Measurements from ENCODE around the gene SRPX. TPM values are rescaled to one million over a fixed set of nuclear protein-coding genes. Genes with fewer than 3 reads are reported as not detected.

SRPX gene
- total and polyA plus RNA-seq, 2 of the 13 experiments (the other 11 are each of a cell fraction or from before 2014, with no cell fraction given) = 0.30 TPM; not detected in 1

DNA sequence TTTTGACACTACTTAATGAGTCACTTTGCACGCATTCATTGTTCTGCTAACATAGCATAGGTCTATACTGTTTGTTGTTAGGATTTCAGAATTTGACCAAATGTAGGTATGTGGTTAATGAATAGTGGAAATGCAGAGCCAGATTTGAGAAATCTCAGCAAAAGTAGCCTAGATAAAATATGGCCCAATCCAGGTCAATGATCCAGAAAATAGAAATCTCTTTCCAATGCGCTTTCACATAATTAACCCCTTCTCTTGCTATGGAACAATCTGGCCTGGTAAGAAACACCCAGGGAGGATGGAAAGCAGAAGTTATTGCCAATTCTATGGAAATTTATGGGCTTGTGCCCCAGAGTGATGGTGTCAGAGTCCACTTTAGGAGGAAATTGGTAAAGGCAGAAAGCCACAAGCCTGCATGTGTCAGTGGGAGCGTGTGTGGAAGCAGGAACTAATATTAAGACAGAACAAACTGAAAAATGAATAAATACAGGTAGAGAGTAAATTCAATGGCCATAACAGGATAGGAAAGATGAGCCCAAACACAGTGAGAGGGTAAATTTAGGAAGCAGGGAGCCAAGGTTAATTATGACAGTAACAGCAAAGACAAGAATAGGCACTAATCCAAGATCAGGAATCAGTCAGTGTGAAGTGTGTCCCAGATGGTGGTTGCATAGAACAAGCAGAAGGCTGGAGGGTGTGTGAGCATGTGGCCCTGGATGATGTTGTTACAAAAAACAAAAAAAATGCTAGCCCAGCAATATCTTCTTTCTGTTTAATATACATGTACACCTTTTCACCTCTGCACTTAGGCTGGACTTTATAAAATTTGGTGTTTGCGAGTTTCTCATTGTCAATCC lies 111.4 kb downstream of the SRPX start:
- Histone ChIP-seq H3K4me2 (ENCODE audit: low read depth, low read length) (no peak overlapping the region), H3K4me1 (ENCODE audit: insufficient read depth, low read length) (peaks cover 10% of the 10 kb centered on the region; the same call in 1 of the 2 replicates), H3K79me2 (ENCODE audit: insufficient read depth, low read length) (no peaks in the 10 kb centered on the region), H4K20me1 (ENCODE audit: insufficient read depth, low read length) (no peaks in the 10 kb centered on the region), H3K27me3 (ENCODE audit: control insufficient read depth in 1 of 2, insufficient read depth in 2 of 2, low read length in 2 of 2) (no peaks in the 10 kb centered on the region), H3K27ac (ENCODE audit: extremely low read length, insufficient read depth, low read length) (no peak overlapping the region), H3K36me3 (replicated peaks in 1 of 2; ENCODE audit: control insufficient read depth in 1 of 2, insufficient read depth in 2 of 2, low read length in 2 of 2) (no peaks in the 10 kb centered on the region), H3K9me3 (ENCODE audit: low read length) (no peaks in the 10 kb centered on the region), H3K9ac (ENCODE audit: insufficient read depth, low read depth, low read length) (no peak overlapping the region), H2AFZ (ENCODE audit: low read length) (no peak overlapping the region), H3K4me3 (replicated peaks in 1 of 3; ENCODE audit: insufficient read depth in 1 of 3, low read depth in 2 of 3, low read length in 3 of 3) (no peak overlapping the region)
- no TSS peak for BruUV-seq (replicated peaks)
- POLR2A ChIA-PET = no interaction called here
- in situ Hi-C loops (cut with HindIII; ENCODE audit: extremely low pct_ligation_motif_present, low pct_unique_long_range_greater_than_20kb) (no loop called here), intact Hi-C loops (cut with micrococcal nuclease; ENCODE audit: unreplicated experiment) (no loop called here)
- no peak for FAIRE-seq
- DNase-seq (ENCODE audit: low spot score) = no peak
- CTCF ChIA-PET (ENCODE audit: low intra/inter-chr PET ratio, low total read pairs) = no interaction called here
- no peak for ATAC-seq
- WGBS (ENCODE audit: low lambda C conversion rate) = 69% methylated on average over 4 of the region's 4 CpGs
- TF ChIP-seq SMARCC2 (IDR thresholded peaks at IDR 0.05) (no peak), KDM2A (CRISPR knock-in tag; IDR thresholded peaks at IDR 0.05; ENCODE audit: borderline replicate concordance, low read depth) (no peak), ZNF530 (CRISPR knock-in tag; IDR thresholded peaks at IDR 0.05; ENCODE audit: low read depth) (no peak), ZNF263 (CRISPR knock-in tag; IDR thresholded peaks at IDR 0.05) (no peak), NRL (CRISPR knock-in tag; IDR thresholded peaks at IDR 0.05; ENCODE audit: borderline replicate concordance) (no peak), ZBTB3 (CRISPR knock-in tag; IDR thresholded peaks at IDR 0.05; ENCODE audit: borderline replicate concordance, low read depth) (no peak), ZNF550 (CRISPR knock-in tag; IDR thresholded peaks at IDR 0.05; ENCODE audit: borderline replicate concordance) (no peak), MTA3 (CRISPR knock-in tag; IDR thresholded peaks at IDR 0.05) (no peak), ZSCAN25 (CRISPR knock-in tag; IDR thresholded peaks at IDR 0.05) (no peak), FOXC1 (CRISPR knock-in tag; IDR thresholded peaks at IDR 0.05; ENCODE audit: borderline replicate concordance) (no peak), HNRNPK (IDR thresholded peaks at IDR 0.05; ENCODE audit: low read depth, low read length, poor library complexity, severe bottlenecking) (no peak), ZNF468 (CRISPR knock-in tag; IDR thresholded peaks at IDR 0.05) (no peak), GATA4 (IDR thresholded peaks at IDR 0.05; ENCODE audit: borderline replicate concordance, low read depth) (no peak)
- TF ChIP-seq, protein P1, sequence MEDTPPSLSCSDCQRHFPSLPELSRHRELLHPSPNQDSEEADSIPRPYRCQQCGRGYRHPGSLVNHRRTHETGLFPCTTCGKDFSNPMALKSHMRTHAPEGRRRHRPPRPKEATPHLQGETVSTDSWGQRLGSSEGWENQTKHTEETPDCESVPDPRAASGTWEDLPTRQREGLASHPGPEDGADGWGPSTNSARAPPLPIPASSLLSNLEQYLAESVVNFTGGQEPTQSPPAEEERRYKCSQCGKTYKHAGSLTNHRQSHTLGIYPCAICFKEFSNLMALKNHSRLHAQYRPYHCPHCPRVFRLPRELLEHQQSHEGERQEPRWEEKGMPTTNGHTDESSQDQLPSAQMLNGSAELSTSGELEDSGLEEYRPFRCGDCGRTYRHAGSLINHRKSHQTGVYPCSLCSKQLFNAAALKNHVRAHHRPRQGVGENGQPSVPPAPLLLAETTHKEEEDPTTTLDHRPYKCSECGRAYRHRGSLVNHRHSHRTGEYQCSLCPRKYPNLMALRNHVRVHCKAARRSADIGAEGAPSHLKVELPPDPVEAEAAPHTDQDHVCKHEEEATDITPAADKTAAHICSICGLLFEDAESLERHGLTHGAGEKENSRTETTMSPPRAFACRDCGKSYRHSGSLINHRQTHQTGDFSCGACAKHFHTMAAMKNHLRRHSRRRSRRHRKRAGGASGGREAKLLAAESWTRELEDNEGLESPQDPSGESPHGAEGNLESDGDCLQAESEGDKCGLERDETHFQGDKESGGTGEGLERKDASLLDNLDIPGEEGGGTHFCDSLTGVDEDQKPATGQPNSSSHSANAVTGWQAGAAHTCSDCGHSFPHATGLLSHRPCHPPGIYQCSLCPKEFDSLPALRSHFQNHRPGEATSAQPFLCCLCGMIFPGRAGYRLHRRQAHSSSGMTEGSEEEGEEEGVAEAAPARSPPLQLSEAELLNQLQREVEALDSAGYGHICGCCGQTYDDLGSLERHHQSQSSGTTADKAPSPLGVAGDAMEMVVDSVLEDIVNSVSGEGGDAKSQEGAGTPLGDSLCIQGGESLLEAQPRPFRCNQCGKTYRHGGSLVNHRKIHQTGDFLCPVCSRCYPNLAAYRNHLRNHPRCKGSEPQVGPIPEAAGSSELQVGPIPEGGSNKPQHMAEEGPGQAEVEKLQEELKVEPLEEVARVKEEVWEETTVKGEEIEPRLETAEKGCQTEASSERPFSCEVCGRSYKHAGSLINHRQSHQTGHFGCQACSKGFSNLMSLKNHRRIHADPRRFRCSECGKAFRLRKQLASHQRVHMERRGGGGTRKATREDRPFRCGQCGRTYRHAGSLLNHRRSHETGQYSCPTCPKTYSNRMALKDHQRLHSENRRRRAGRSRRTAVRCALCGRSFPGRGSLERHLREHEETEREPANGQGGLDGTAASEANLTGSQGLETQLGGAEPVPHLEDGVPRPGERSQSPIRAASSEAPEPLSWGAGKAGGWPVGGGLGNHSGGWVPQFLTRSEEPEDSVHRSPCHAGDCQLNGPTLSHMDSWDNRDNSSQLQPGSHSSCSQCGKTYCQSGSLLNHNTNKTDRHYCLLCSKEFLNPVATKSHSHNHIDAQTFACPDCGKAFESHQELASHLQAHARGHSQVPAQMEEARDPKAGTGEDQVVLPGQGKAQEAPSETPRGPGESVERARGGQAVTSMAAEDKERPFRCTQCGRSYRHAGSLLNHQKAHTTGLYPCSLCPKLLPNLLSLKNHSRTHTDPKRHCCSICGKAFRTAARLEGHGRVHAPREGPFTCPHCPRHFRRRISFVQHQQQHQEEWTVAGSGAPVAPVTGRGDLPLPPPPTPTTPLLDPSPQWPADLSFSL (CRISPR knock-in tag; IDR thresholded peaks at IDR 0.05) = no peak
- TF ChIP-seq, protein P2, sequence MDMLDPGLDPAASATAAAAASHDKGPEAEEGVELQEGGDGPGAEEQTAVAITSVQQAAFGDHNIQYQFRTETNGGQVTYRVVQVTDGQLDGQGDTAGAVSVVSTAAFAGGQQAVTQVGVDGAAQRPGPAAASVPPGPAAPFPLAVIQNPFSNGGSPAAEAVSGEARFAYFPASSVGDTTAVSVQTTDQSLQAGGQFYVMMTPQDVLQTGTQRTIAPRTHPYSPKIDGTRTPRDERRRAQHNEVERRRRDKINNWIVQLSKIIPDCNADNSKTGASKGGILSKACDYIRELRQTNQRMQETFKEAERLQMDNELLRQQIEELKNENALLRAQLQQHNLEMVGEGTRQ (IDR thresholded peaks at IDR 0.05; ENCODE audit: low read depth, low read length) = no peak
- TF ChIP-seq, protein P2 (CRISPR knock-in tag; IDR thresholded peaks at IDR 0.05; ENCODE audit: borderline replicate concordance) = no peak
